ENCODE data around the gene SHMT2. TPM values are rescaled to one million over a fixed set of nuclear protein-coding genes. Genes with fewer than 3 reads are reported as not detected.

Gene SHMT2
- total RNA-seq, 1 experiment from 2014 or later, result 297 TPM

DNA sequence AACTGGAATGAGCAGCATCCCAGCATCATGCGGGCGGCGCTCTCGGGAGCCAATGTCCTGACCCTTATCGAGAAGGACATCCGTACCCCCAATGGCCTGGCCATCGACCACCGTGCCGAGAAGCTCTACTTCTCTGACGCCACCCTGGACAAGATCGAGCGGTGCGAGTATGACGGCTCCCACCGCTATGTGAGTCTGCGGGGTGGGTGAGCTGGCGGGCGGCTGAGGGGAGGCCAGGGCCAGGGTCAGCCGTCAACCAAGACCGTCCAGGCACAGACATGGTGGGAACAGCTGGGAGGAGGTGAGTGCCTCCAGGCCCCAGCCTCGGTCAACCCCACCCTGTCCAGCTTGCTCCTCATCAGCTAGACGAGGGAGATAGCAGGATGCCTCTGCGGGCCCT lies 38.7 kb upstream of the SHMT2 start (continued):
- TF ChIP-seq, protein P1, sequence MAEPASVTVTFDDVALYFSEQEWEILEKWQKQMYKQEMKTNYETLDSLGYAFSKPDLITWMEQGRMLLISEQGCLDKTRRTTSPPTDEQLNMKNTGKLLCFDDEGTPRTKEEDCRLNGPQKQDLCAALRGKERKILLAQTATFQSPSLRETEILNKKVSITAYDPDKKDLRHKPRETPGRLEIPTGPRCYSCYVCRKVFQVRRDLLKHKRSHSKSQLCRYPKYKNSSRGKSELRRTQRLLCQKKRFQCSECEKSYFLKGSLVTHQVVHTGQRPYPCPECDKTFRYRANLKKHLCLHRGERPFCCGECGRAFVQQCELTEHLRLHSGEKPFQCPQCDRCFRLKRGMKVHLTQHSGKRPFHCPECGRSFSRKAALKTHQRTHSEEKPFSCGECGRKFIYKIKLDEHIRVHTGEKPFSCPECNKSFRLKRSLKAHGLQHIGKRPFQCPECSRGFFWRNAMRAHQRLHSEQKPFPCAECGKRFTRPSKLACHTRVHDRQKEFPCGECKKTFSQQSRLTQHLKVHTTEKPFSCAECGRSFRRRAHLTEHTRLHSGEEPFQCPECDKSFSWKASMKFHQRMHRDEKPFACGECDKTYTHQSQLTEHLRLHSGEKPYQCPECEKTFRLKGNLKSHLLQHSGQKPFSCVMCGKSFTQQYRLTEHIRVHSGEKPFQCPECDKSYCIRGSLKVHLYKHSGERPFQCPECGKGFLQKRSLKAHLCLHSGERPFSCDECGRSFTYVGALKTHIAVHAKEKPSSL (CRISPR knock-in tag; conservative IDR thresholded peaks at IDR 0.05), result no peak
- TF ChIP-seq, protein P2, sequence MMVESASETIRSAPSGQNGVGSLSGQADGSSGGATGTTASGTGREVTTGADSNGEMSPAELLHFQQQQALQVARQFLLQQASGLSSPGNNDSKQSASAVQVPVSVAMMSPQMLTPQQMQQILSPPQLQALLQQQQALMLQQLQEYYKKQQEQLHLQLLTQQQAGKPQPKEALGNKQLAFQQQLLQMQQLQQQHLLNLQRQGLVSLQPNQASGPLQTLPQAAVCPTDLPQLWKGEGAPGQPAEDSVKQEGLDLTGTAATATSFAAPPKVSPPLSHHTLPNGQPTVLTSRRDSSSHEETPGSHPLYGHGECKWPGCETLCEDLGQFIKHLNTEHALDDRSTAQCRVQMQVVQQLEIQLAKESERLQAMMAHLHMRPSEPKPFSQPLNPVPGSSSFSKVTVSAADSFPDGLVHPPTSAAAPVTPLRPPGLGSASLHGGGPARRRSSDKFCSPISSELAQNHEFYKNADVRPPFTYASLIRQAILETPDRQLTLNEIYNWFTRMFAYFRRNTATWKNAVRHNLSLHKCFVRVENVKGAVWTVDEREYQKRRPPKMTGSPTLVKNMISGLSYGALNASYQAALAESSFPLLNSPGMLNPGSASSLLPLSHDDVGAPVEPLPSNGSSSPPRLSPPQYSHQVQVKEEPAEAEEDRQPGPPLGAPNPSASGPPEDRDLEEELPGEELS (CRISPR knock-in tag; IDR thresholded peaks at IDR 0.05), result no peak
- no peak for TF ChIP-seq ATF6 (CRISPR knock-in tag; IDR thresholded peaks at IDR 0.05)

DNA sequence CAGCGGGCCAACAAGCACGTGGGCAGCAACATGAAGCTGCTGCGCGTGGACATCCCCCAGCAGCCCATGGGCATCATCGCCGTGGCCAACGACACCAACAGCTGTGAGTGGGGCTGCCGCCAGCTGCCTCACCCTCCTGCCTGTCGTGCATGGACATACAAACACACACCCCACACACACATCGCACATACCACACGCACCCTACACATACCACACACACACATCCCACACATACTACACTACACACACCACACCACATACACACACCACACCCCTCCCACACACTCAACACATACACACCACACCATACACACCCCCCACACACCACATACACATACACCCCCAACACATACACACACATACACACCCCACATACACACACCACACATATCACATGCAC lies 38.1 kb upstream of the SHMT2 start:
- Mint-ChIP-seq H3K36me3 (peaks cover 70% of the 10 kb centered on the region), H3K4me3 (no peak overlapping the region), H3K27ac (no peak overlapping the region), H3K27me3 (ENCODE audit: low read depth) (no peaks in the 10 kb centered on the region), H3K9me3 (peaks cover 5% of the 10 kb centered on the region; the same call in 1 of the 2 replicates), H3K4me1 (no peaks in the 10 kb centered on the region)
- POLR2A ChIA-PET, result no interaction called here
- no peak for TF ChIP-seq MAX (CRISPR knock-in tag; IDR thresholded peaks at IDR 0.05)
- TF ChIP-seq ESRRA (CRISPR knock-in tag; IDR thresholded peaks at IDR 0.05; ENCODE audit: borderline replicate concordance), result no peak
- TF ChIP-seq, protein P3, sequence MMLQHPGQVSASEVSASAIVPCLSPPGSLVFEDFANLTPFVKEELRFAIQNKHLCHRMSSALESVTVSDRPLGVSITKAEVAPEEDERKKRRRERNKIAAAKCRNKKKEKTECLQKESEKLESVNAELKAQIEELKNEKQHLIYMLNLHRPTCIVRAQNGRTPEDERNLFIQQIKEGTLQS (CRISPR knock-in tag; conservative IDR thresholded peaks at IDR 0.05), result no peak
- TF ChIP-seq, protein P4, sequence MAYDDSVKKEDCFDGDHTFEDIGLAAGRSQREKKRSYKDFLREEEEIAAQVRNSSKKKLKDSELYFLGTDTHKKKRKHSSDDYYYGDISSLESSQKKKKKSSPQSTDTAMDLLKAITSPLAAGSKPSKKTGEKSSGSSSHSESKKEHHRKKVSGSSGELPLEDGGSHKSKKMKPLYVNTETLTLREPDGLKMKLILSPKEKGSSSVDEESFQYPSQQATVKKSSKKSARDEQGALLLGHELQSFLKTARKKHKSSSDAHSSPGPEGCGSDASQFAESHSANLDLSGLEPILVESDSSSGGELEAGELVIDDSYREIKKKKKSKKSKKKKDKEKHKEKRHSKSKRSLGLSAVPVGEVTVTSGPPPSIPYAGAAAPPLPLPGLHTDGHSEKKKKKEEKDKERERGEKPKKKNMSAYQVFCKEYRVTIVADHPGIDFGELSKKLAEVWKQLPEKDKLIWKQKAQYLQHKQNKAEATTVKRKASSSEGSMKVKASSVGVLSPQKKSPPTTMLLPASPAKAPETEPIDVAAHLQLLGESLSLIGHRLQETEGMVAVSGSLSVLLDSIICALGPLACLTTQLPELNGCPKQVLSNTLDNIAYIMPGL (CRISPR knock-in tag; IDR thresholded peaks at IDR 0.05), result no peak
- TF ChIP-seq SMAD4 (CRISPR knock-in tag; IDR thresholded peaks at IDR 0.05), result no peak
- CTCF ChIA-PET, result interaction anchor here (1.1 to 1.2 kb wide), 2 partner anchors 16 to 21 kb away, joined by 3 to 5 read pairs; no protein-coding TSS in a partner anchor
- DNase-seq (ENCODE audit: low spot score), result no peak
- ATAC-seq, result no peak

DNA sequence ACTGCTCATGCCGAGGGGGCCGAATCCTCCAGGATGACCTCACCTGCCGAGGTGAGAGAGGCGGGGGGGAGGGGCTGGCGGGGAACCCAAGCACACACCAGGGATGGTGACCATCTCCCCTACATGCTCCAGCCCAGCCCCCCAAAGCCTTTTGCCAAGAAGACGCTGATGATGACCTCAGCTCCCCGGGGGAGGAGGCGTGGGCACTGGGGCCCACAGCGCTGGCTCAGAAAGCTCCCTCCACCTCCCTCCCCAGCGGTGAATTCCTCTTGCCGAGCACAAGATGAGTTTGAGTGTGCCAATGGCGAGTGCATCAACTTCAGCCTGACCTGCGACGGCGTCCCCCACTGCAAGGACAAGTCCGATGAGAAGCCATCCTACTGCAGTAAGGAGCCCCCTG lies 36.6 kb upstream of the SHMT2 start:
- Mint-ChIP-seq H3K27ac (no peak overlapping the region), H3K9me3 (peaks cover 5% of the 10 kb centered on the region; the same call in 1 of the 2 replicates), H3K4me1 (no peaks in the 10 kb centered on the region), H3K4me3 (no peak overlapping the region), H3K36me3 (peaks cover 71% of the 10 kb centered on the region), H3K27me3 (ENCODE audit: low read depth) (no peaks in the 10 kb centered on the region)
- no peak for DNase-seq (ENCODE audit: low spot score)
- ChIA-PET CTCF (interaction anchor here (0.8 to 1.1 kb wide), 2 partner anchors 10 to 20 kb away, joined by 3 to 4 read pairs; no protein-coding TSS in a partner anchor), POLR2A (no interaction called here)
- ATAC-seq, result no peak
- TF ChIP-seq NFATC4 (CRISPR knock-in tag; IDR thresholded peaks at IDR 0.05) (no peak), ESRRA (CRISPR knock-in tag; IDR thresholded peaks at IDR 0.05; ENCODE audit: borderline replicate concordance) (no peak), ATF6 (CRISPR knock-in tag; IDR thresholded peaks at IDR 0.05) (no peak), SMAD4 (CRISPR knock-in tag; IDR thresholded peaks at IDR 0.05) (no peak), CREB1 (CRISPR knock-in tag; IDR thresholded peaks at IDR 0.05) (no peak), ZBTB21 (CRISPR knock-in tag; IDR thresholded peaks at IDR 0.05; ENCODE audit: borderline replicate concordance) (no peak), ZNF423 (CRISPR knock-in tag; IDR thresholded peaks at IDR 0.05) (no peak), ZNF121 (CRISPR knock-in tag; IDR thresholded peaks at IDR 0.05) (no peak)
- TF ChIP-seq, protein P5, sequence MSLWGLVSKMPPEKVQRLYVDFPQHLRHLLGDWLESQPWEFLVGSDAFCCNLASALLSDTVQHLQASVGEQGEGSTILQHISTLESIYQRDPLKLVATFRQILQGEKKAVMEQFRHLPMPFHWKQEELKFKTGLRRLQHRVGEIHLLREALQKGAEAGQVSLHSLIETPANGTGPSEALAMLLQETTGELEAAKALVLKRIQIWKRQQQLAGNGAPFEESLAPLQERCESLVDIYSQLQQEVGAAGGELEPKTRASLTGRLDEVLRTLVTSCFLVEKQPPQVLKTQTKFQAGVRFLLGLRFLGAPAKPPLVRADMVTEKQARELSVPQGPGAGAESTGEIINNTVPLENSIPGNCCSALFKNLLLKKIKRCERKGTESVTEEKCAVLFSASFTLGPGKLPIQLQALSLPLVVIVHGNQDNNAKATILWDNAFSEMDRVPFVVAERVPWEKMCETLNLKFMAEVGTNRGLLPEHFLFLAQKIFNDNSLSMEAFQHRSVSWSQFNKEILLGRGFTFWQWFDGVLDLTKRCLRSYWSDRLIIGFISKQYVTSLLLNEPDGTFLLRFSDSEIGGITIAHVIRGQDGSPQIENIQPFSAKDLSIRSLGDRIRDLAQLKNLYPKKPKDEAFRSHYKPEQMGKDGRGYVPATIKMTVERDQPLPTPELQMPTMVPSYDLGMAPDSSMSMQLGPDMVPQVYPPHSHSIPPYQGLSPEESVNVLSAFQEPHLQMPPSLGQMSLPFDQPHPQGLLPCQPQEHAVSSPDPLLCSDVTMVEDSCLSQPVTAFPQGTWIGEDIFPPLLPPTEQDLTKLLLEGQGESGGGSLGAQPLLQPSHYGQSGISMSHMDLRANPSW (CRISPR knock-in tag; conservative IDR thresholded peaks at IDR 0.05; ENCODE audit: low read depth), result no peak
- TF ChIP-seq, protein P6, sequence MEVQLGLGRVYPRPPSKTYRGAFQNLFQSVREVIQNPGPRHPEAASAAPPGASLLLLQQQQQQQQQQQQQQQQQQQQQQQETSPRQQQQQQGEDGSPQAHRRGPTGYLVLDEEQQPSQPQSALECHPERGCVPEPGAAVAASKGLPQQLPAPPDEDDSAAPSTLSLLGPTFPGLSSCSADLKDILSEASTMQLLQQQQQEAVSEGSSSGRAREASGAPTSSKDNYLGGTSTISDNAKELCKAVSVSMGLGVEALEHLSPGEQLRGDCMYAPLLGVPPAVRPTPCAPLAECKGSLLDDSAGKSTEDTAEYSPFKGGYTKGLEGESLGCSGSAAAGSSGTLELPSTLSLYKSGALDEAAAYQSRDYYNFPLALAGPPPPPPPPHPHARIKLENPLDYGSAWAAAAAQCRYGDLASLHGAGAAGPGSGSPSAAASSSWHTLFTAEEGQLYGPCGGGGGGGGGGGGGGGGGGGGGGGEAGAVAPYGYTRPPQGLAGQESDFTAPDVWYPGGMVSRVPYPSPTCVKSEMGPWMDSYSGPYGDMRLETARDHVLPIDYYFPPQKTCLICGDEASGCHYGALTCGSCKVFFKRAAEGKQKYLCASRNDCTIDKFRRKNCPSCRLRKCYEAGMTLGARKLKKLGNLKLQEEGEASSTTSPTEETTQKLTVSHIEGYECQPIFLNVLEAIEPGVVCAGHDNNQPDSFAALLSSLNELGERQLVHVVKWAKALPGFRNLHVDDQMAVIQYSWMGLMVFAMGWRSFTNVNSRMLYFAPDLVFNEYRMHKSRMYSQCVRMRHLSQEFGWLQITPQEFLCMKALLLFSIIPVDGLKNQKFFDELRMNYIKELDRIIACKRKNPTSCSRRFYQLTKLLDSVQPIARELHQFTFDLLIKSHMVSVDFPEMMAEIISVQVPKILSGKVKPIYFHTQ (CRISPR knock-in tag; IDR thresholded peaks at IDR 0.05), result no peak
